CD14-positive monocyte (primary cell): ENCODE data around the gene STX4. TPM values are rescaled to one million over a fixed set of nuclear protein-coding genes. Genes with fewer than 3 reads are reported as not detected.
"Not testable (repeated sequence)": the region's sequence is repeated elsewhere in the genome, so short reads cannot be mapped to it uniquely, and the experiment has no call there.

Experiments used
- DNase-seq, 3 donors: peaks; one replicate each; pipeline ENCODE4 v3.0.0-alpha.2; 2011 to 2022
- H2AFZ ChIP-seq: 2 replicates; pipeline ENCODE4 v1.6.0; 2012; ENCODE audit warnings: mild to moderate bottlenecking, low read depth, low read length, inconsistent platforms; ENCODE audit not compliant: insufficient read depth, poor library complexity, severe bottlenecking
- H3K27ac ChIP-seq, 2 donors: 1 replicate in 1 of 2; 2 replicates in 1 of 2; pipeline ENCODE4 v1.5.1; 2012 to 2013; ENCODE audit warnings: low read length in 2 of 2, control low read depth in 1 of 2, inconsistent platforms in 1 of 2, low read depth in 1 of 2, mild to moderate bottlenecking in 1 of 2
- H3K27me3 ChIP-seq, 2 donors: one replicate each; pipeline versions ENCODE4 v1.6.0 to v1.6.1; 2011 to 2013; ENCODE audit warnings: low read length in 2 of 2; ENCODE audit not compliant: control insufficient read depth in 2 of 2, insufficient read depth in 2 of 2
- H3K36me3 ChIP-seq, 2 donors: replicated peaks in 1 of 2; 1 replicate in 1 of 2; 2 replicates in 1 of 2; pipeline versions ENCODE4 v1.5.1 to v1.6.1; 2012 to 2013; ENCODE audit warnings: low read length in 2 of 2, control low read depth in 1 of 2, inconsistent platforms in 1 of 2, mild to moderate bottlenecking in 1 of 2; ENCODE audit not compliant: insufficient read depth in 2 of 2, control insufficient read depth in 1 of 2
- H3K4me1 ChIP-seq, 2 donors: 1 replicate in 1 of 2; 2 replicates in 1 of 2; pipeline versions ENCODE4 v1.5.1 to v1.6.1; 2012 to 2013; ENCODE audit warnings: low read length in 2 of 2, control low read depth in 1 of 2, inconsistent platforms in 1 of 2, mild to moderate bottlenecking in 1 of 2, moderate library complexity in 1 of 2; ENCODE audit not compliant: insufficient read depth in 2 of 2, control insufficient read depth in 1 of 2
- H3K4me2 ChIP-seq: replicated peaks from 2 replicates; pipeline ENCODE3; 2012; ENCODE audit warnings: low read length, moderate library complexity, mild to moderate bottlenecking; ENCODE audit not compliant: poor library complexity, severe bottlenecking; ENCODE audit errors: extremely low read depth
- H3K4me3 ChIP-seq, 3 experiments: fragments of 200-600 bp in 1 of 3; sonication (generic) in 1 of 3; replicated peaks in 1 of 3; 1 replicate in 2 of 3; 2 replicates in 1 of 3; pipeline ENCODE4 v1.5.1; 2011 to 2013; ENCODE audit warnings: low read length in 3 of 3, mild to moderate bottlenecking in 3 of 3, control low read depth in 2 of 3, low read depth in 2 of 3, inconsistent platforms in 1 of 3, moderate library complexity in 1 of 3
- H3K79me2 ChIP-seq: 2 replicates; pipeline ENCODE4 v1.6.0; 2012; ENCODE audit warnings: mild to moderate bottlenecking, control low read depth, inconsistent platforms, low read length, moderate library complexity; ENCODE audit not compliant: insufficient read depth
- H3K9ac ChIP-seq: 2 replicates; pipeline ENCODE4 v1.6.0; 2017; ENCODE audit warnings: low read length, mild to moderate bottlenecking; ENCODE audit not compliant: insufficient read depth, poor library complexity, severe bottlenecking
- H3K9me3 ChIP-seq, 2 donors: replicated peaks in 1 of 2; 1 replicate in 1 of 2; 2 replicates in 1 of 2; pipeline versions ENCODE4 v1.5.1 to v1.6.1; 2012 to 2013; ENCODE audit warnings: low read length in 2 of 2, control low read depth in 1 of 2; ENCODE audit not compliant: control insufficient read depth in 1 of 2, insufficient read depth in 1 of 2
- H4K20me1 ChIP-seq: 2 replicates; pipeline ENCODE4 v1.6.0; 2012; ENCODE audit warnings: mild to moderate bottlenecking, low read length, control low read depth, moderate library complexity; ENCODE audit not compliant: insufficient read depth
- H3K27ac Mint-ChIP-seq, 7 donors: one replicate each; pipeline ENCODE4 v1.8.0; 2020; ENCODE audit warnings: mild to moderate bottlenecking in 7 of 7, mixed read lengths in 7 of 7, moderate library complexity in 6 of 7, inconsistent platforms in 2 of 7
- H3K27me3 Mint-ChIP-seq, 3 donors: one replicate each; pipeline ENCODE4 v1.8.0; 2021 to 2022; ENCODE audit warnings: low read depth in 3 of 3, mild to moderate bottlenecking in 3 of 3, mixed read lengths in 3 of 3, moderate library complexity in 3 of 3, inconsistent platforms in 1 of 3
- H3K36me3 Mint-ChIP-seq, 2 donors: one replicate each; pipeline ENCODE4 v1.8.0; 2020; ENCODE audit warnings: mixed read lengths in 2 of 2, inconsistent platforms in 1 of 2, mild to moderate bottlenecking in 1 of 2
- H3K4me1 Mint-ChIP-seq: one replicate; pipeline ENCODE4 v1.8.0; 2020; ENCODE audit warnings: mild to moderate bottlenecking, mixed read lengths
- H3K4me3 Mint-ChIP-seq, 2 donors: one replicate each; pipeline ENCODE4 v1.8.0; 2020; ENCODE audit warnings: mild to moderate bottlenecking in 2 of 2, mixed read lengths in 2 of 2, moderate library complexity in 1 of 2
- H3K9me3 Mint-ChIP-seq, 7 donors: one replicate each; pipeline ENCODE4 v1.8.0; 2020 to 2022; ENCODE audit warnings: mixed read lengths in 7 of 7, mild to moderate bottlenecking in 6 of 7, moderate library complexity in 6 of 7, inconsistent platforms in 2 of 7
- WGBS: methylation state at CpG from one replicate; pipeline ENCODE4 v1.1.5; 2013; ENCODE audit warnings: missing lambda C conversion rate; ENCODE audit not compliant: insufficient coverage; 5-methylcytosine and 5-hydroxymethylcytosine counted together
- intact Hi-C, 2 donors: fragments of 100-400 bp; cut with micrococcal nuclease; formaldehyde crosslinking; loops; one replicate each; pipeline versions ENCODE4 v1.15.0 to v1.15.1; 2023
- polyA plus RNA-seq, 3 donors: library from polyadenylated mRNA; depleted of rRNA in 1 of 3; unstranded in 2 of 3; stranded (reverse) in 1 of 3; fragments of 300-500 nt in 2 of 3; fragments of >200 nt in 1 of 3; fragmentation: Illumina TruSeq in 2 of 3; gene quantifications; 1 replicate in 2 of 3; 2 replicates in 1 of 3; pipeline ENCODE4 v1.2.3, GENCODE V29; 2012 to 2021
- TF ChIP-seq, protein P1 (sequence below): fragments of 200-600 bp; IDR thresholded peaks from one replicate; pipeline ENCODE4 v1.8.0; 2022; ENCODE audit warnings: antibody characterized with exemption, mild to moderate bottlenecking

STX4 gene
- polyA plus RNA-seq, 3 donors: 18.6 to 186 (median 21.8) TPM

DNA sequence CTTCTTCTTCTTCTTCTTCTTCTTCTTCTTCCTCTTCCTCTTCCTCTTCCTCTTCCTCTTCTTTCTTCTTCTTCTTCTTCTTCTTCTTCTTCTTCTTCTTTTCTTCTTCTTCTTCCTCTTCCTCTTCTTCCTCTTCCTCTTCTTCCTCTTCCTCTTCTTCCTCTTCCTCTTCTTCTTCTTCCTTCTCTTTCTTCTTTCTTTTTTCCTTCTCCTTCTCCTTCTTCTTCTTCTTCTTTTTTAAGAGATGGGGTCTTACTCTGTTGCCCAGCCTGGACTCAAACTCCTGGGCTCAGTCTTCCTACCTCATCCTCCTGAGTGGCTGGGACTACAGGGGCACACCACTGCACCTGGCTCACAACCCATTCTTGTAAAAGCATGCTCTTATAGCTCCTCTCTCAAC lies 20.1 kb upstream of the STX4 start:
- intact Hi-C loops, H3K36me3 ChIP-seq, H3K4me1 Mint-ChIP-seq, H4K20me1 ChIP-seq, H3K79me2 ChIP-seq, DNase-seq, H3K9me3 ChIP-seq, H3K4me3 ChIP-seq, H3K4me2 ChIP-seq, H3K9ac ChIP-seq, H3K4me1 ChIP-seq, H2AFZ ChIP-seq: not testable (repeated sequence)
- H3K27ac Mint-ChIP-seq: peak overlapping the region in 4 of 7 donors; percentile 1 to 91 (median 62)
- H3K27me3 Mint-ChIP-seq: peaks cover 41 to 53% (median 43%) of the 10 kb centered on the region in 3 donors
- H3K4me3 Mint-ChIP-seq: peak overlapping the region in 1 of 2 donors; percentile 11
- H3K9me3 Mint-ChIP-seq: peaks cover 10 to 23% (median 17%) of the 10 kb centered on the region in 7 donors
- peaks cover 0 to 10% of the 10 kb centered on the region in 2 donors for H3K36me3 Mint-ChIP-seq
- Histone ChIP-seq H3K27me3 (peaks cover 10 to 32% of the 10 kb centered on the region in 2 donors), H3K27ac (peak overlapping the region in 1 of 2 donors; percentile 41)

DNA sequence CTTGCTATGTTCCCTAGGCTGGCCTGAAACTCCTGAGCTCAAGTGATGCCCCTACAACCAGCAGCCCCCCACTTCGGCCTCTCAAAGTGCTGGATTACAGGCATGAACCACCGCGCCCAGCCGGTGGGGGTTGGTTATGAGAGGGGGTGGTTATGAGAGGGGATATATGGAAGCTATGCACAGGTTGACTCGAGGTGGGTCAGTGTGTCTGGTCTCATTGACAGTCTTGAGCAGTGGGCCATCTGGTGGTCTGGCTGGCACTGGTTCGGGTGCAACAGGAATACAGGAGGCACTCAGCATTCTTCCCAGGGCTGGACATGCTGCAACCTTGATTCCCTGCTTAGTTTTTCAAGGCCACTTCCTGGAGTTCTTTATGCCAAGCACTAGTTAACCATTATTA lies 17.3 kb upstream of the STX4 start:
- no peak overlapping the region for H2AFZ ChIP-seq
- peaks cover 0 to 5% of the 10 kb centered on the region in 2 donors for H3K36me3 Mint-ChIP-seq
- no peak overlapping the region for H3K27ac ChIP-seq
- TF ChIP-seq, protein P1, sequence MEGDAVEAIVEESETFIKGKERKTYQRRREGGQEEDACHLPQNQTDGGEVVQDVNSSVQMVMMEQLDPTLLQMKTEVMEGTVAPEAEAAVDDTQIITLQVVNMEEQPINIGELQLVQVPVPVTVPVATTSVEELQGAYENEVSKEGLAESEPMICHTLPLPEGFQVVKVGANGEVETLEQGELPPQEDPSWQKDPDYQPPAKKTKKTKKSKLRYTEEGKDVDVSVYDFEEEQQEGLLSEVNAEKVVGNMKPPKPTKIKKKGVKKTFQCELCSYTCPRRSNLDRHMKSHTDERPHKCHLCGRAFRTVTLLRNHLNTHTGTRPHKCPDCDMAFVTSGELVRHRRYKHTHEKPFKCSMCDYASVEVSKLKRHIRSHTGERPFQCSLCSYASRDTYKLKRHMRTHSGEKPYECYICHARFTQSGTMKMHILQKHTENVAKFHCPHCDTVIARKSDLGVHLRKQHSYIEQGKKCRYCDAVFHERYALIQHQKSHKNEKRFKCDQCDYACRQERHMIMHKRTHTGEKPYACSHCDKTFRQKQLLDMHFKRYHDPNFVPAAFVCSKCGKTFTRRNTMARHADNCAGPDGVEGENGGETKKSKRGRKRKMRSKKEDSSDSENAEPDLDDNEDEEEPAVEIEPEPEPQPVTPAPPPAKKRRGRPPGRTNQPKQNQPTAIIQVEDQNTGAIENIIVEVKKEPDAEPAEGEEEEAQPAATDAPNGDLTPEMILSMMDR: no peak
- no peaks in the 10 kb centered on the region for H3K36me3 ChIP-seq
- DNase-seq: no peak
- H3K4me1 ChIP-seq: no peaks in the 10 kb centered on the region
- peaks cover 18 to 29% (median 22%) of the 10 kb centered on the region in 3 donors for H3K27me3 Mint-ChIP-seq
- H3K79me2 ChIP-seq: no peaks in the 10 kb centered on the region
- no peak overlapping the region for H3K4me3 Mint-ChIP-seq
- intact Hi-C loops: no loop called here
- H3K9ac ChIP-seq: no peak overlapping the region
- peaks cover 7 to 13% of the 10 kb centered on the region in 2 donors for H3K27me3 ChIP-seq
- H3K27ac Mint-ChIP-seq: peak overlapping the region in 2 of 7 donors; percentile 3 to 46
- H3K4me3 ChIP-seq: no peak overlapping the region
- WGBS: 67% methylated on average over 5 of the region's 6 CpGs
- peaks cover 10 to 18% (median 15%) of the 10 kb centered on the region in 7 donors for H3K9me3 Mint-ChIP-seq
- no peak overlapping the region for H3K4me2 ChIP-seq
- peaks cover 3% of the 10 kb centered on the region for H3K4me1 Mint-ChIP-seq
- H4K20me1 ChIP-seq: no peaks in the 10 kb centered on the region
- peaks cover 0 to 8% of the 10 kb centered on the region in 2 donors for H3K9me3 ChIP-seq

DNA sequence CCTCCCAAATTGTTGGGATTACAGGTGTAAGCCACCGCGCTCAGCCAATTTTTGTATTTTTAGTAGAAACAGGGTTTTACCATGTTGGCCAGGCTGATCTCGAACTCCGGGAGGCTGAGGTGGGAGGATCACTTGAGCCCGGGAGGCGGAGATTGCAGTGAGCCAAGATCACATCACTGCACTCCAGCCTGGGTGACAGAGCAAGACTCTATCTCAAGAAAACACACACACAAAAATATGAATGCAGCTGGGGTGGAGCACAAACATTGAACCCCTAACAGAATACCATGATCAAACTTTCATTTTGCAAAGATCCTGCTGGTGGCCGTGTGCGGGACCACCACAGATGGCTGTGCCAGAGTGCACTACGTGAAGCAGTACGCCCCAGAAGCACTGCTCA lies 15.6 kb upstream of the STX4 start:
- H3K27ac Mint-ChIP-seq, H3K9ac ChIP-seq, H3K4me2 ChIP-seq, H3K4me1 Mint-ChIP-seq, H2AFZ ChIP-seq, H3K27ac ChIP-seq, DNase-seq, H3K4me1 ChIP-seq, H3K9me3 Mint-ChIP-seq, H3K9me3 ChIP-seq, H3K79me2 ChIP-seq, H3K4me3 ChIP-seq, H3K4me3 Mint-ChIP-seq, H3K27me3 ChIP-seq, intact Hi-C loops, H4K20me1 ChIP-seq, H3K36me3 Mint-ChIP-seq, H3K36me3 ChIP-seq: not testable (repeated sequence)
- 96% methylated on average over 6 of the region's 10 CpGs for WGBS
- peaks cover 4 to 13% (median 10%) of the 10 kb centered on the region in 3 donors for H3K27me3 Mint-ChIP-seq
